H1 (cell line): ENCODE data around the gene MRPS9. TPM values are rescaled to one million over a fixed set of nuclear protein-coding genes. Genes with fewer than 3 reads are reported as not detected.

Experiments used
- CTCF ChIA-PET: fragments of 300-600 bp; sonication (Branson Sonifier 250); formaldehyde crosslinking; loops from one replicate; lab custom pipeline; 2021; ENCODE audit not compliant: partially characterized antibody; lab: Charles Lee
- POLR2A ChIA-PET: fragments of 300-600 bp; sonication (Branson Sonifier 250); formaldehyde crosslinking; loops from one replicate; lab custom pipeline; 2021; ENCODE audit warnings: inconsistent platforms; ENCODE audit not compliant: partially characterized antibody; lab: Charles Lee
- DNase-seq, 2 experiments: peaks; one replicate each; pipeline versions ENCODE4 v3.0.0 to v3.0.0-alpha.2; 2010 to 2022; ENCODE audit warnings: low spot score in 2 of 2, low read depth in 1 of 2, mixed read lengths in 1 of 2
- FAIRE-seq: peaks from 2 replicates; lab custom pipeline; 2011; peaks lifted over from hg19 to GRCh38; lab: Jason Lieb, UNC
- H2AFZ ChIP-seq: 2 replicates; pipeline ENCODE4 v1.8.1; 2012; ENCODE audit warnings: low read length, inconsistent platforms
- H2AK5ac ChIP-seq: 2 replicates; pipeline ENCODE4 v1.6.1; 2013; ENCODE audit warnings: low read depth, low read length
- H2BK120ac ChIP-seq: replicated peaks from 2 replicates; pipeline ENCODE3; 2013; ENCODE audit warnings: low read depth, low read length, inconsistent platforms
- H2BK12ac ChIP-seq: 2 replicates; pipeline ENCODE4 v1.6.1; 2013; ENCODE audit warnings: low read depth, low read length
- H2BK15ac ChIP-seq: 2 replicates; pipeline ENCODE4 v1.6.1; 2013; ENCODE audit warnings: low read length
- H2BK20ac ChIP-seq: 2 replicates; pipeline ENCODE4 v1.6.1; 2013; ENCODE audit warnings: low read length
- H2BK5ac ChIP-seq: 2 replicates; pipeline ENCODE4 v1.6.1; 2013; ENCODE audit warnings: low read depth, low read length
- H3K14ac ChIP-seq: 2 replicates; pipeline ENCODE4 v1.6.1; 2013; ENCODE audit warnings: inconsistent platforms; ENCODE audit not compliant: insufficient read length
- H3K18ac ChIP-seq: 2 replicates; pipeline ENCODE4 v1.6.1; 2013; ENCODE audit warnings: low read length; ENCODE audit errors: extremely low read depth
- H3K23ac ChIP-seq: 2 replicates; pipeline ENCODE4 v1.6.1; 2013; ENCODE audit warnings: inconsistent platforms; ENCODE audit not compliant: insufficient read length
- H3K23me2 ChIP-seq: 2 replicates; pipeline ENCODE4 v1.6.1; 2013; ENCODE audit warnings: low read depth, low read length
- H3K27ac ChIP-seq: 2 replicates; pipeline ENCODE4 v1.6.1; 2011; ENCODE audit warnings: low read depth, low read length, inconsistent platforms
- H3K27me3 ChIP-seq, 4 experiments: replicated peaks in 1 of 4; 1 replicate in 1 of 4; 2 replicates in 3 of 4; pipeline versions ENCODE4 v1.6.1 to v1.8.1; 2011 to 2013; ENCODE audit warnings: low read length in 3 of 4, mild to moderate bottlenecking in 3 of 4, inconsistent platforms in 2 of 4, mixed read lengths in 2 of 4, moderate library complexity in 1 of 4; ENCODE audit not compliant: control insufficient read depth in 3 of 4, insufficient read depth in 3 of 4; ENCODE audit errors: extremely low read depth in 1 of 4
- H3K36me3 ChIP-seq, 4 experiments: 2 replicates each; pipeline versions ENCODE4 v1.6.1 to v1.8.1; 2011 to 2013; ENCODE audit warnings: mild to moderate bottlenecking in 4 of 4, low read length in 3 of 4, moderate library complexity in 2 of 4, control low read depth in 1 of 4, inconsistent platforms in 1 of 4; ENCODE audit not compliant: insufficient read depth in 4 of 4, control insufficient read depth in 2 of 4
- H3K4ac ChIP-seq: replicated peaks from 2 replicates; pipeline ENCODE3; 2013; ENCODE audit warnings: low read length, low read depth, mixed read lengths, inconsistent platforms; ENCODE audit not compliant: insufficient read length
- H3K4me1 ChIP-seq, 4 experiments: replicated peaks in 1 of 4; 1 replicate in 1 of 4; 2 replicates in 3 of 4; pipeline versions ENCODE4 v1.6.1 to v1.8.1; 2011 to 2013; ENCODE audit warnings: low read length in 3 of 4, inconsistent platforms in 2 of 4, mixed read lengths in 1 of 4; ENCODE audit not compliant: insufficient read depth in 4 of 4, control insufficient read depth in 3 of 4
- H3K4me2 ChIP-seq, 2 experiments: 2 replicates each; pipeline versions ENCODE4 v1.6.1 to v1.8.1; 2011 to 2013; ENCODE audit warnings: low read depth in 2 of 2, low read length in 2 of 2, control low read depth in 1 of 2, inconsistent platforms in 1 of 2, mild to moderate bottlenecking in 1 of 2; ENCODE audit not compliant: insufficient read depth in 1 of 2
- H3K4me3 ChIP-seq, 4 experiments: fragments of 200-600, 300-600 bp in 1 of 4; sonication (generic), shearing (Covaris generic), sonication (Bioruptor Twin) in 1 of 4; 2 replicates each; pipeline versions ENCODE4 v1.5.1 to v1.8.1; 2011 to 2016; ENCODE audit warnings: low read length in 4 of 4, low read depth in 3 of 4, control low read depth in 2 of 4, inconsistent platforms in 2 of 4, mild to moderate bottlenecking in 2 of 4, mixed read lengths in 1 of 4, moderate library complexity in 1 of 4; ENCODE audit not compliant: insufficient read depth in 2 of 4; ENCODE audit errors: extremely low read depth in 1 of 4
- H3K56ac ChIP-seq: replicated peaks from 2 replicates; pipeline ENCODE3; 2013; ENCODE audit warnings: low read depth, mild to moderate bottlenecking, mixed read lengths, low read length, inconsistent platforms; ENCODE audit not compliant: insufficient read length
- H3K79me1 ChIP-seq: 2 replicates; pipeline ENCODE4 v1.6.1; 2013; ENCODE audit warnings: low read depth, low read length, control low read depth
- H3K79me2 ChIP-seq, 2 experiments: 2 replicates each; pipeline versions ENCODE4 v1.6.1 to v1.8.1; 2012 to 2013; ENCODE audit warnings: low read length in 2 of 2, mild to moderate bottlenecking in 2 of 2, inconsistent platforms in 1 of 2; ENCODE audit not compliant: insufficient read depth in 2 of 2, control insufficient read depth in 1 of 2
- H3K9ac ChIP-seq, 4 experiments: replicated peaks in 1 of 4; 1 replicate in 1 of 4; 2 replicates in 3 of 4; pipeline versions ENCODE4 v1.6.1 to v1.8.1; 2011 to 2013; ENCODE audit warnings: low read depth in 3 of 4, low read length in 3 of 4, control low read depth in 2 of 4, mild to moderate bottlenecking in 2 of 4, moderate library complexity in 2 of 4, inconsistent platforms in 1 of 4; ENCODE audit errors: extremely low read depth in 1 of 4
- H3K9me3 ChIP-seq, 2 experiments: 2 replicates each; pipeline versions ENCODE4 v1.6.1 to v1.8.1; 2012 to 2013; ENCODE audit warnings: mild to moderate bottlenecking in 2 of 2, moderate library complexity in 2 of 2, control low read depth in 1 of 2, inconsistent platforms in 1 of 2, low read depth in 1 of 2, low read length in 1 of 2, mixed read lengths in 1 of 2; ENCODE audit not compliant: insufficient read depth in 2 of 2
- H4K20me1 ChIP-seq, 2 experiments: replicated peaks in 1 of 2; 2 replicates each; pipeline versions ENCODE3 to v1.8.1; 2011 to 2013; ENCODE audit warnings: inconsistent platforms in 2 of 2, low read length in 2 of 2, mild to moderate bottlenecking in 1 of 2; ENCODE audit not compliant: insufficient read depth in 2 of 2, control insufficient read depth in 1 of 2
- H4K5ac ChIP-seq: 2 replicates; pipeline ENCODE4 v1.6.1; 2013; ENCODE audit warnings: low read length, low read depth, mixed read lengths, inconsistent platforms; ENCODE audit not compliant: insufficient read length
- H4K8ac ChIP-seq: 2 replicates; pipeline ENCODE4 v1.8.0; 2013; ENCODE audit warnings: mild to moderate bottlenecking, moderate library complexity, low read length, inconsistent platforms; ENCODE audit not compliant: insufficient read depth; ENCODE audit errors: extremely low read depth
- H4K91ac ChIP-seq: replicated peaks from 2 replicates; pipeline ENCODE3; 2013; ENCODE audit warnings: low read length, mixed read lengths, inconsistent platforms; ENCODE audit not compliant: insufficient read length
- CBX8 ChIP-seq: fragments of 300-800, 300-1000 bp; sonication (generic); IDR thresholded peaks from 2 replicates; pipeline ENCODE4 v1.7.1; 2016; ENCODE audit warnings: low read depth, low read length, borderline replicate concordance
- CEBPB ChIP-seq: IDR thresholded peaks from 2 replicates; pipeline ENCODE4 v1.6.1; 2012; ENCODE audit warnings: low read depth, low read length
- CHD2 ChIP-seq: IDR thresholded peaks from 2 replicates; pipeline ENCODE4 v1.6.1; 2012; ENCODE audit warnings: low read length, improper control_type of control experiment
- E2F6 ChIP-seq: IDR thresholded peaks from 2 replicates; pipeline ENCODE4 v1.6.1; 2012; ENCODE audit warnings: inconsistent platforms
- EGR1 ChIP-seq: IDR thresholded peaks from 2 replicates; pipeline ENCODE4 v1.6.1; 2011; ENCODE audit warnings: low read depth, low read length, borderline replicate concordance
- KDM4A ChIP-seq: IDR thresholded peaks from one replicate; pipeline ENCODE4 v1.7.1; 2012; ENCODE audit warnings: low read depth, mild to moderate bottlenecking, moderate library complexity, low read length, inconsistent platforms; ENCODE audit not compliant: severe bottlenecking
- POLR2A ChIP-seq, 2 experiments: IDR thresholded peaks; 1 replicate in 1 of 2; 2 replicates in 1 of 2; pipeline ENCODE4 v1.6.1; 2011; ENCODE audit warnings: low read depth in 2 of 2, low read length in 2 of 2, mild to moderate bottlenecking in 2 of 2; ENCODE audit errors: control extremely low read depth in 1 of 2
- RBBP5 ChIP-seq: IDR thresholded peaks from 2 replicates; pipeline ENCODE4 v1.7.1; 2012; ENCODE audit warnings: low read depth, mild to moderate bottlenecking, inconsistent platforms, low read length, moderate library complexity, borderline replicate concordance
- RFX5 ChIP-seq: IDR thresholded peaks from 2 replicates; pipeline ENCODE4 v1.6.1; 2011; ENCODE audit warnings: low read depth, low read length, improper control_type of control experiment, borderline replicate concordance
- RNF2 ChIP-seq: fragments of 200-900, 300-1000 bp; sonication (generic); IDR thresholded peaks from 2 replicates; pipeline ENCODE4 v1.7.1; 2016; ENCODE audit warnings: borderline replicate concordance, low read depth, mild to moderate bottlenecking, antibody characterized with exemption, low read length; ENCODE audit not compliant: poor library complexity, severe bottlenecking; ENCODE audit errors: missing control alignments
- SP4 ChIP-seq: IDR thresholded peaks from 2 replicates; pipeline ENCODE4 v1.6.1; 2012; ENCODE audit warnings: low read length, inconsistent platforms
- TAF1 ChIP-seq: IDR thresholded peaks from 2 replicates; pipeline ENCODE4 v1.6.1; 2011; ENCODE audit warnings: mild to moderate bottlenecking, low read depth, low read length
- TAF7 ChIP-seq: optimal IDR thresholded peaks from 2 replicates; pipeline ENCODE3; 2011; ENCODE audit warnings: low read depth, mild to moderate bottlenecking, inconsistent platforms, low read length, moderate library complexity, borderline replicate concordance
- TEAD4 ChIP-seq: IDR thresholded peaks from 2 replicates; pipeline ENCODE4 v1.6.1; 2012; ENCODE audit warnings: low read depth, low read length, inconsistent platforms, mixed read lengths
- ZNF274 ChIP-seq: IDR thresholded peaks from 2 replicates; pipeline ENCODE4 v1.7.0; 2012; ENCODE audit warnings: low read length, borderline replicate concordance; ENCODE audit errors: extremely low read depth
- WGBS, 2 experiments: shearing (Covaris generic) in 1 of 2; methylation state at CpG; one replicate each; pipeline versions ENCODE4 v1.1.6 to v1.1.7; 2013 to 2015; ENCODE audit warnings: low lambda C conversion rate in 2 of 2, mixed read lengths in 2 of 2, inconsistent platforms in 1 of 2, low coverage in 1 of 2, missing lambda C conversion rate in 1 of 2; ENCODE audit not compliant: insufficient replicate concordance in 2 of 2, insufficient coverage in 1 of 2, insufficient read length in 1 of 2; ENCODE audit errors: extremely low coverage in 1 of 2, missing lambda C conversion rate in 1 of 2; 5-methylcytosine and 5-hydroxymethylcytosine counted together
- polyA plus RNA-seq, 7 experiments: library from polyadenylated mRNA; depleted of rRNA in 3 of 7; stranded (reverse) in 5 of 7; unstranded in 2 of 7; fragments of >200 nt in 5 of 7; fragments of 200-250 nt in 2 of 7; gene quantifications; 1 replicate in 5 of 7; 2 replicates in 1 of 7; 4 replicates in 1 of 7; pipeline versions ENCODE4 v1.2.1 to v1.2.3, GENCODE V29; 2011 to 2013; ENCODE audit warnings: missing spikeins in 2 of 7, mixed read lengths in 2 of 7
- total RNA-seq: library from RNA; stranded (reverse); fragmentation: NEBNext Ultra II Directional; extraction: Animal tissue kit (Norgen Biotek cat#: 25700); gene quantifications from 2 replicates; pipeline ENCODE4 v1.2.1, GENCODE V29; 2021

The MRPS9 gene
- total and polyA plus RNA-seq, 2 of the 8 experiments (the other 6 are each of a cell fraction or from before 2014, with no cell fraction given) = 36.2 to 71.0 TPM

GRCh38 chr2:105085525-105085924 is 47.7 kb downstream of the MRPS9 start:
- H3K79me2 ChIP-seq = no peaks in the 10 kb centered on the region
- no peak overlapping the region for H2BK5ac ChIP-seq
- ChIA-PET POLR2A (no interaction called here), CTCF (no interaction called here)
- H2BK20ac ChIP-seq = no peak overlapping the region
- no peak overlapping the region for H3K4me3 ChIP-seq
- no peak overlapping the region for H3K4me2 ChIP-seq
- H3K23ac ChIP-seq = no peak overlapping the region
- no peaks in the 10 kb centered on the region for H3K9me3 ChIP-seq
- 86% methylated on average over 1 of the region's 1 CpG; no CpG with 5 or more reads in 1 of the 2 experiments for WGBS, 2 experiments
- H4K91ac ChIP-seq = no peak overlapping the region
- no peak overlapping the region for H3K27ac ChIP-seq
- peaks cover 4 to 10% of the 10 kb centered on the region in 2 experiments for H4K20me1 ChIP-seq
- peaks cover 2 to 5% (median 4%) of the 10 kb centered on the region in 4 experiments; a peak in 5 of 7 replicates for H3K4me1 ChIP-seq
- no peak overlapping the region for H3K56ac ChIP-seq
- H4K8ac ChIP-seq = no peak overlapping the region
- H2BK120ac ChIP-seq = no peak overlapping the region
- FAIRE-seq (no peak), DNase-seq (no peak)
- H4K5ac ChIP-seq = no peak overlapping the region
- H3K23me2 ChIP-seq = no peaks in the 10 kb centered on the region; the same call in 1 of the 2 replicates
- no peak overlapping the region for H2BK15ac ChIP-seq
- no peak overlapping the region for H2AK5ac ChIP-seq
- peaks cover 0 to 5% (median 2%) of the 10 kb centered on the region in 4 experiments; a peak in 4 of 8 replicates for H3K36me3 ChIP-seq
- no peak overlapping the region for H3K4ac ChIP-seq
- no peak overlapping the region for H3K14ac ChIP-seq
- H2AFZ ChIP-seq = no peak overlapping the region
- H3K9ac ChIP-seq = no peak overlapping the region
- no peak overlapping the region for H3K18ac ChIP-seq
- no peaks in the 10 kb centered on the region; the same call in 1 of the 2 replicates for H3K79me1 ChIP-seq
- H2BK12ac ChIP-seq = no peak overlapping the region
- no peaks in the 10 kb centered on the region for H3K27me3 ChIP-seq
- no peak for TF ChIP-seq E2F6
- TF ChIP-seq RBBP5 = no peak
- TF ChIP-seq TEAD4 = no peak
- no peak for TF ChIP-seq SP4
- TF ChIP-seq RFX5 = no peak
- no peak for TF ChIP-seq CEBPB
- no peak for TF ChIP-seq TAF1
- no peak for TF ChIP-seq CHD2
- no peak for TF ChIP-seq POLR2A (IDR thresholded peaks at IDR 0.05; ENCODE audit: control extremely low read depth in 1 of 2, low read depth in 2 of 2, low read length in 2 of 2)
- TF ChIP-seq EGR1 = no peak
- no peak for TF ChIP-seq RNF2
- no peak for TF ChIP-seq CBX8
- no peak for TF ChIP-seq TAF7
- TF ChIP-seq ZNF274 = no peak
- no peak for TF ChIP-seq KDM4A
